ENCODE data around the gene PRADC1.

- TF ChIP-seq POLR2AphosphoS5 (IDR thresholded peaks at IDR 0.05): no peak
- TF ChIP-seq, protein P1, sequence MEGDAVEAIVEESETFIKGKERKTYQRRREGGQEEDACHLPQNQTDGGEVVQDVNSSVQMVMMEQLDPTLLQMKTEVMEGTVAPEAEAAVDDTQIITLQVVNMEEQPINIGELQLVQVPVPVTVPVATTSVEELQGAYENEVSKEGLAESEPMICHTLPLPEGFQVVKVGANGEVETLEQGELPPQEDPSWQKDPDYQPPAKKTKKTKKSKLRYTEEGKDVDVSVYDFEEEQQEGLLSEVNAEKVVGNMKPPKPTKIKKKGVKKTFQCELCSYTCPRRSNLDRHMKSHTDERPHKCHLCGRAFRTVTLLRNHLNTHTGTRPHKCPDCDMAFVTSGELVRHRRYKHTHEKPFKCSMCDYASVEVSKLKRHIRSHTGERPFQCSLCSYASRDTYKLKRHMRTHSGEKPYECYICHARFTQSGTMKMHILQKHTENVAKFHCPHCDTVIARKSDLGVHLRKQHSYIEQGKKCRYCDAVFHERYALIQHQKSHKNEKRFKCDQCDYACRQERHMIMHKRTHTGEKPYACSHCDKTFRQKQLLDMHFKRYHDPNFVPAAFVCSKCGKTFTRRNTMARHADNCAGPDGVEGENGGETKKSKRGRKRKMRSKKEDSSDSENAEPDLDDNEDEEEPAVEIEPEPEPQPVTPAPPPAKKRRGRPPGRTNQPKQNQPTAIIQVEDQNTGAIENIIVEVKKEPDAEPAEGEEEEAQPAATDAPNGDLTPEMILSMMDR (IDR thresholded peaks at IDR 0.05): peak in 1 of 3 donors; percentile 22
Measured at GRCh38 chr2:73260338-73260984, 27.4 kb upstream of the PRADC1 start.

Measured in breast epithelium (tissue), 3 donors.